ENCODE results near the gene PTPRN2. TPM values are rescaled to one million over a fixed set of nuclear protein-coding genes. Genes with fewer than 3 reads are reported as not detected.

The PTPRN2 gene
- total RNA-seq, 1 experiment from 2014 or later: 1.1 TPM

DNA sequence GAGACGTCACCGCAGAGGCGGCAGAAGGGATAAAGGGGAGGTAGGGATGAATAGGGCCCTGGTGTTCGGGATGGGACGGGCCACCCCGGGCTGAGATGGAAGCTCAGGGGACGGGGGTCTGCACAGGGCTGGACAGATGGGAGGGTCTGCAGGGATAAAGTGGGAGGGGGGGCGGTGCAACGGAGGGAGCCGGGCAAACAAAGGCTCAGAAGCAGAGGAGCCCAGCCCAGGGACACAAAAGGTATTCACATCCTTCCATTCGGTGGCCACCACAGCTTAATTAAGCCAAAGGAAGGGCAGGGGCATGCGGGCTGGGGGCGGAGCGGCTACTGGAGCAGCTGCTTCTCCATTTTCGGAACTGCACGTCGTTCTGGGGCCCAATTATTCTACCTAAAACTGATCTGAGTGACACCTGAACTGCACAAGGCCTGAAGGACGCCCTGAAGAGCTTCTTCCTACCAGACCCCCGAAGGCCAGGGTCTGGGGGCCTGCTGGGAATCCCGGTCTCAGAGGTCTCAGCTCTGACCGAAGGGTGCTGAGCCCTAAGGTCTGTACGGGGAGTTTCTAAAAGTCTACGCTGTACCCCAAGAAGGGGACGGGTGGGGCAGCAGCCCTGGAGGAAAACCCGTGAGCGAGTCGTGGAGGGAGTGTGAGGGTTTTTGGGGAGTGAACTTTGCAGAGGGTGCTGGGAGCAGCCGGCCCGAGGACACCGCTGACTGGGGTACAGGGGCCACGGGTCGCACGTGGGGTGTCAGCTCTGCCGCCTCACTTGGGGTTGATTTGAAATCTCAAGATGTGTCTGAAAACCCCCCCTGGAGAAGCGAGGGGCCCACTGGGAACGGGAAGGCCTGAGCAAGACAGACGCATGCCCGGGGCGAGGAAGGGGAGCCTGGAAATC lies 916.0 kb downstream of the PTPRN2 start:
- BruUV-seq (replicated peaks): no TSS peak
- H3K27me3 ChIP-seq (ENCODE audit: control insufficient read depth, insufficient read depth, low read length): no peaks in the 10 kb centered on the region
- H3K36me3 ChIP-seq (ENCODE audit: control insufficient read depth, insufficient read depth, low read length): no peaks in the 10 kb centered on the region
- H3K9me3 ChIP-seq (ENCODE audit: control insufficient read depth, insufficient read depth, low read depth, low read length): no peaks in the 10 kb centered on the region
- TF ChIP-seq TCF7L2 (IDR thresholded peaks at IDR 0.05; ENCODE audit: low read depth, low read length) (no peak), POLR2AphosphoS5 (IDR thresholded peaks at IDR 0.05; ENCODE audit: low read depth, low read length) (no peak), SIN3A (IDR thresholded peaks at IDR 0.05; ENCODE audit: borderline replicate concordance, insufficient read depth, low read depth, low read length) (no peak)
- TF ChIP-seq, protein P1, sequence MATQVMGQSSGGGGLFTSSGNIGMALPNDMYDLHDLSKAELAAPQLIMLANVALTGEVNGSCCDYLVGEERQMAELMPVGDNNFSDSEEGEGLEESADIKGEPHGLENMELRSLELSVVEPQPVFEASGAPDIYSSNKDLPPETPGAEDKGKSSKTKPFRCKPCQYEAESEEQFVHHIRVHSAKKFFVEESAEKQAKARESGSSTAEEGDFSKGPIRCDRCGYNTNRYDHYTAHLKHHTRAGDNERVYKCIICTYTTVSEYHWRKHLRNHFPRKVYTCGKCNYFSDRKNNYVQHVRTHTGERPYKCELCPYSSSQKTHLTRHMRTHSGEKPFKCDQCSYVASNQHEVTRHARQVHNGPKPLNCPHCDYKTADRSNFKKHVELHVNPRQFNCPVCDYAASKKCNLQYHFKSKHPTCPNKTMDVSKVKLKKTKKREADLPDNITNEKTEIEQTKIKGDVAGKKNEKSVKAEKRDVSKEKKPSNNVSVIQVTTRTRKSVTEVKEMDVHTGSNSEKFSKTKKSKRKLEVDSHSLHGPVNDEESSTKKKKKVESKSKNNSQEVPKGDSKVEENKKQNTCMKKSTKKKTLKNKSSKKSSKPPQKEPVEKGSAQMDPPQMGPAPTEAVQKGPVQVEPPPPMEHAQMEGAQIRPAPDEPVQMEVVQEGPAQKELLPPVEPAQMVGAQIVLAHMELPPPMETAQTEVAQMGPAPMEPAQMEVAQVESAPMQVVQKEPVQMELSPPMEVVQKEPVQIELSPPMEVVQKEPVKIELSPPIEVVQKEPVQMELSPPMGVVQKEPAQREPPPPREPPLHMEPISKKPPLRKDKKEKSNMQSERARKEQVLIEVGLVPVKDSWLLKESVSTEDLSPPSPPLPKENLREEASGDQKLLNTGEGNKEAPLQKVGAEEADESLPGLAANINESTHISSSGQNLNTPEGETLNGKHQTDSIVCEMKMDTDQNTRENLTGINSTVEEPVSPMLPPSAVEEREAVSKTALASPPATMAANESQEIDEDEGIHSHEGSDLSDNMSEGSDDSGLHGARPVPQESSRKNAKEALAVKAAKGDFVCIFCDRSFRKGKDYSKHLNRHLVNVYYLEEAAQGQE (IDR thresholded peaks at IDR 0.05; ENCODE audit: insufficient read depth in 1 of 2, low read depth in 2 of 2, low read length in 1 of 2): no peak
- TF ChIP-seq, protein P2, sequence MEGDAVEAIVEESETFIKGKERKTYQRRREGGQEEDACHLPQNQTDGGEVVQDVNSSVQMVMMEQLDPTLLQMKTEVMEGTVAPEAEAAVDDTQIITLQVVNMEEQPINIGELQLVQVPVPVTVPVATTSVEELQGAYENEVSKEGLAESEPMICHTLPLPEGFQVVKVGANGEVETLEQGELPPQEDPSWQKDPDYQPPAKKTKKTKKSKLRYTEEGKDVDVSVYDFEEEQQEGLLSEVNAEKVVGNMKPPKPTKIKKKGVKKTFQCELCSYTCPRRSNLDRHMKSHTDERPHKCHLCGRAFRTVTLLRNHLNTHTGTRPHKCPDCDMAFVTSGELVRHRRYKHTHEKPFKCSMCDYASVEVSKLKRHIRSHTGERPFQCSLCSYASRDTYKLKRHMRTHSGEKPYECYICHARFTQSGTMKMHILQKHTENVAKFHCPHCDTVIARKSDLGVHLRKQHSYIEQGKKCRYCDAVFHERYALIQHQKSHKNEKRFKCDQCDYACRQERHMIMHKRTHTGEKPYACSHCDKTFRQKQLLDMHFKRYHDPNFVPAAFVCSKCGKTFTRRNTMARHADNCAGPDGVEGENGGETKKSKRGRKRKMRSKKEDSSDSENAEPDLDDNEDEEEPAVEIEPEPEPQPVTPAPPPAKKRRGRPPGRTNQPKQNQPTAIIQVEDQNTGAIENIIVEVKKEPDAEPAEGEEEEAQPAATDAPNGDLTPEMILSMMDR (IDR thresholded peaks at IDR 0.05): no peak
- no peaks in the 10 kb centered on the region; the same call in 1 of the 2 replicates for H3K4me1 ChIP-seq (ENCODE audit: control insufficient read depth, insufficient read depth, low read length)
- ChIA-PET CTCF (no interaction called here), POLR2A (no interaction called here)
- DNase-seq (ENCODE audit: low read depth, low spot score): no peak
- H3K27ac ChIP-seq (ENCODE audit: low read length): no peak overlapping the region
- ATAC-seq: no peak
- intact Hi-C loops (cut with micrococcal nuclease; ENCODE audit: unreplicated experiment): no loop called here
- in situ Hi-C loops (cut with HindIII; ENCODE audit: low pct_unique_long_range_greater_than_20kb, low sequenced_read_pairs): no loop called here
- H3K4me3 ChIP-seq (ENCODE audit: low read depth in 2 of 2, low read length in 2 of 2): no peak overlapping the region

- Histone ChIP-seq H3K4me1 (ENCODE audit: control insufficient read depth, insufficient read depth, low read length) (no peaks in the 10 kb centered on the region; the same call in 1 of the 2 replicates), H3K36me3 (ENCODE audit: control insufficient read depth, insufficient read depth, low read length) (no peaks in the 10 kb centered on the region), H3K9me3 (ENCODE audit: control insufficient read depth, insufficient read depth, low read depth, low read length) (no peaks in the 10 kb centered on the region), H3K27ac (ENCODE audit: low read length) (no peak overlapping the region), H3K27me3 (ENCODE audit: control insufficient read depth, insufficient read depth, low read length) (no peaks in the 10 kb centered on the region), H3K4me3 (ENCODE audit: low read depth in 2 of 2, low read length in 2 of 2) (no peak overlapping the region)
- no peak for DNase-seq (ENCODE audit: low read depth, low spot score)
- ChIA-PET CTCF (no interaction called here), POLR2A (no interaction called here)
- intact Hi-C loops (cut with micrococcal nuclease; ENCODE audit: unreplicated experiment): no loop called here
- in situ Hi-C loops (cut with HindIII; ENCODE audit: low pct_unique_long_range_greater_than_20kb, low sequenced_read_pairs): no loop called here
- no TSS peak for BruUV-seq (replicated peaks)
- TF ChIP-seq TCF7L2 (IDR thresholded peaks at IDR 0.05; ENCODE audit: low read depth, low read length): no peak
- no peak for TF ChIP-seq POLR2AphosphoS5 (IDR thresholded peaks at IDR 0.05; ENCODE audit: low read depth, low read length)
- TF ChIP-seq, protein P1 (IDR thresholded peaks at IDR 0.05; ENCODE audit: insufficient read depth in 1 of 2, low read depth in 2 of 2, low read length in 1 of 2): no peak
- no peak for TF ChIP-seq SIN3A (IDR thresholded peaks at IDR 0.05; ENCODE audit: borderline replicate concordance, insufficient read depth, low read depth, low read length)
- TF ChIP-seq, protein P2 (IDR thresholded peaks at IDR 0.05): no peak
- no peak for ATAC-seq
Measured at GRCh38 chr7:157670490-157671357, 916.9 kb downstream of the PTPRN2 start.
